ENCODE data around the gene YRDC.
"Not testable (repeated sequence)": the region's sequence is repeated elsewhere in the genome, so short reads cannot be mapped to it uniquely, and the experiment has no call there.

Gene YRDC

DNA sequence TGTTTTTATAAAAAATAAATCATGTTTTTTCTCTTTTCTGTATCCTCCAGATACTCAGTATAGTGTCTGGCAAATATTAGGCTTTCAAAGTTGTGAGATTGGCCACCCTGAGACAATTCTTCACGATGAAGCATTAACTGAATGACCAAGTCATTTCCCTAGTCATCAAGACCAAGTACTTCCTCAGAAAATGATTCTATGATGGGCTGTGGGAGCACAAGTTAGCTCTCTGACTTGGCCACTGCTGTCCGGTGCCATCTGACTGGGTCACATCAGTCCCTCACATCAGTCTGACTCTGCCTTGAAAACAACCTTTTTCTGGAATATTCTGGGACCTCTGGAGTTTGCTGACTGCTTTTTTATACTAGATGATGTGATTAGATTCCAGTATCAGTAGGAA is 13.5 kb upstream of the YRDC start:
- DNase-seq (ENCODE audit: low spot score), result no peak

DNA sequence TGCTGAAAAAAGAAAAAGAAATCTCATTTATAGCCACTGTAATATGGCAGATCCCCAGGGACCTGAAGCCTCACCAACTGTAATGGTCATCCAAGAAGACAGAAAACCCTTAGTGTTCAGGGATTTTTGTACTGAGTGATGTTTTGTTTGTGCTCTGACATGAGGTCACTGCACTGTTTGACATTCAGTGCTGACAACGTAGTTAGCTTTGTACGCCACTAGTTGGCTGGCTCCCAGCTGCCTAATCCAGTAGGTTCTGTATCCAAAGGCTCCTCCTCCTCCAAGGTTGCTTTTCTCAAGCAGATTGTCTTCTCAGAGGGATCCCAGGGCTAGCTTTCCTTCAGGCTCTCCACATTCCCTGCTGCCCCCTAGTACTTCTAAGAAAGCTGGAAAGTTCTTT is 9.5 kb upstream of the YRDC start:
- DNase-seq (ENCODE audit: low spot score), result no peak

DNA sequence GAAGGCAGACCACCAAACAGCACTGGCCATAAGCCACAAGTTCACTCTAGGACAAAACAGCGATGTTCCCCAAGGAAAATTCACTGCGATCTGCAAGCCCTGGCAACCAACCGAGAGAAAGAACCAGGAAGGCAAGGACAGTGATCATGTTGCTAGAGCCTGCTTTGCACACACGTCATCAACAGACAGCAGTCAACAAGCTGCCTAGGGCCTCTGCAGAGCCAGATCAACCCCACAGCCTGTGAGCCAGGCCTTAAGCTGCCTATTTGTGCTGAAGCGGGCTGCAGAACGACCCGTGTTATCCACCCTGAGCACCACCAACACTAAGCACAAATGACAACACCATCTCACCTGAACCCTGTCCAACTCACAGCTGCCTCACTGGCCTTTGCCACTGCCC is 6.2 kb upstream of the YRDC start:
- DNase-seq (ENCODE audit: low spot score), result no peak

DNA sequence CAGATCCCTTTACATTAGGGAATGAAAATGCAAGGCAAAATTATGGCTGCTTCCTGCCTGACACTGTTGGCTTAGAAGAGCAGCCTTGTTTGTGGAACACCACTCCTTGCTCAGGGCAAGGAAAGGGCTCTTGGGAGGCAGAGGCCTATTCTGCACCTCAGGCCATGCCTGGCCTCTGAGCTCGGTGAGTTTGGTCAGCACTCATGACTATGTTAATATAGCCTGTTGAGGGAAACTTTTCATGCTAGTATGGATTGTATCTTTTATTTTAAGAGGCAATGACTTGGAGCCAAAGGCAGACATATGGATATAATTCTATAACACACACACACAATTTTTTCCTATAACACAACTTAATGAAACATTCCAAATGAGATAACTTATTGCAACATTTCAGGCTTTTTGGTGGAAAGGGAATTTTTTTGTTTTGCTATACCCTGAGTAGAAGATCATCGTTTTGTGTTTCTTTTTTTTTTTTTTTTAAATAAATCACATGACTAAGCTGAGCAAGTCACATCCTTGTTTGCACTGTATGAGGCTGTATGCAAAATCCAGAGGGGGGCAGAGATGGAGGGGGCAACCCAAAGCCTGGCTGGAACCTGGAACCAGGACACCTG is 5.6 kb upstream of the YRDC start:
- no peak for DNase-seq (ENCODE audit: low spot score)

DNA sequence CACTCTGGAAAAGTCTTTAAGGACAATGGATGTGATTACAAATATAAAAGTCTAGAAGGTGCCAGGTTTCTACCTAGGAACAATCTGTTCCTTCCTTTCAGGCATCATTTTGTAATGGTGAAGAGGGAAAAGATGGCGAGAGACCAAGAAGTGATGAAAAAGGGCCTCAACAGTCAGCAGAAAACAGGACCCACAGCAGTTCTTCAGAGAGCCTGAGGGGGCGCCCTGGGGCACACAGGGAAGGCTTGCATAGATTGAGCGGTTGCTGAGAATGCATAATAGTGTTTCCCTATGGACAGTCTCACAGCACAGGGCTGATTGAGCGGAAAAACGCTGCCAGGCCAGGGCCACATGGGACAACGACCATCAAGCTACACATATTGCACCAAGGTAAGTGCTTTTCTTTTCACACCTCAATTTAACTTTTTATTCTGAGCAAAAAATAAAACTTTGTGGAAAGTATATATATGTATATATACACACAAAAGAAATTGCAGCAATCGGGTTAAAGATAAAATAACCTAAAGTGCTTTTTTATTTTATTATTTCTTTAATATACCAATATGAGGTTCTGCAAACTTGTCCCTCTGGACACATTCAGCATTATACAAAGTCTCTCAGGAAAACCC is 3.1 kb upstream of the YRDC start:
- peak; percentile 77 for DNase-seq (ENCODE audit: low spot score)

DNA sequence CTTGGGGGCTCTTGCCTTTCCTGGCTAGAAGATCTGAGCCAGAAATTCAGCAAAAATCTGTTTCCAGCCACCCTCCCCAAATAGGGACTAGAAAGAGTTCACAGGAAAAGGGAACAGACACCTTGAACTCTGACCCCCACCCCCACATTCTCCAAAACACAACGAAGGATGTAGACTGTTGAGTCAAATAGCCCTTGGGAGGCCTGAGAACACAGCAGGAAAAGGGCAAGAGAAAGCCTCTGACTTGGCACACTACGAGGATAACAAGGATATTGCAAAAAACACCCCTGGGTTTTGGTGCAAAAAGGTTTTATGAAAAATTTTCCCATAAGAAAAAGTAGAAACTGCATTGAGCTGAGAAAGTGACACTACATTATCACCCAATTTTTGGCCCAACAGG is 1.9 kb upstream of the YRDC start:
- DNase-seq (ENCODE audit: low spot score), result no peak

DNA sequence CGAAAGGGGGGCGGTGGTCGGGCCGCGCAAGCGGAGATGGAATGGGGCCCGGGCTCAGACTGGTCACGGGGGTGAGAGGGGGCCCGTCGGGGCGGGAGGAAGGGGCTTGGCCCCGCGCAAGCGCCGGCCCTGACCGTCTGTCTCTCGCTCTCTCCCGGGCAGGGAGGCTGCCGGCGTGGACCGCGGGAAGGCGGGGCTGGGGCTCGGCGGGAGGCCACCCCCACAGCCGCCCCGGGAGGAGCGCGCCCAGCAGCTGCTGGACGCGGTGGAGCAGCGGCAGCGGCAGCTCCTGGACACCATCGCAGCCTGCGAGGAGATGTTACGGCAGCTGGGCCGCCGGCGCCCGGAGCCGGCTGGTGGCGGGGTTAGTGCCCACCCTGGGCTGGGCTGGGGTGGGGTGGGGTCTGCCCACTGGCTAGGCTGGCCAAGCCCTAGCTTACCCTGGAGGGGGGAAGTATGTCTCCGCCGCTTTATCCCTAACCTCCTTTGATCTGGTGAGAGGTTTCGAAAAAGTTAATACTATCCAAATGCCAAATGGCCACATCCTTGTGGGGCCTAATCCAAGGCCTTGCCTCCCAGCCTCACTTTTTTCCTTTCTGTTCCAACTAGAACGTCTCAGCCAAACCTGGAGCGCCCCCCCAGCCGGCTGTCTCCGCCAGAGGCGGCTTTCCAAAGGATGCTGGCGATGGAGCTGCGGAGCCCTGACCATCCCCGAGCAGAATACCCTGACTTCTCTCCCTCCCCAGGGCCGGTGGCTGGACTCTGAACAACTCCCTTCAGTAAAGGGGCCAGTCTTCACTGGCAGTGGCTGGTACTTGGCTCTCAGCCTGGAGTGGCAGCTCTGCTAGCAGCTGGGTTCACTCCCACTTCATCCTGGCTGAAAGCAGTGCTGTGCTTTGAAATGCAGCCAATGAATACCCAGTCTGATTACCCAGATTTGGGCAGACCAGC is 636 bp upstream of the YRDC start:
- DNase-seq (ENCODE audit: low spot score), result peak; percentile 60

DNA sequence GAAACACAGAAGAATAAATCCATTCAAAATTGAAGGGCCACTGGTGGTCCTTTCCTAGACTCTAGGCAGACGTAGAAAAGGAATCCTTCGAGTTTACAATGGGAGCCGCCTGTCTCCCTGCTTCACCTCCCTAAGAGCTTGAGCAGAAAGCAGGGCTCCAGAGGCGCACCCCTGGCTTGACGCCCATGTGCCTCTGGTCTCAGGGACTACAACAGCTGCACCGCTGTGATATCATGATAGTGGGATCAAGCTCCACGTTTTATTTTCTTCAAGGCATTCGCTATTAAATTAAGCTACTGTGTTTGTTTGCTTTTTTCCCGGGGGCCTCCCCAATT is 821 bp downstream of the YRDC start:
- DNase-seq (ENCODE audit: low spot score), result no peak

DNA sequence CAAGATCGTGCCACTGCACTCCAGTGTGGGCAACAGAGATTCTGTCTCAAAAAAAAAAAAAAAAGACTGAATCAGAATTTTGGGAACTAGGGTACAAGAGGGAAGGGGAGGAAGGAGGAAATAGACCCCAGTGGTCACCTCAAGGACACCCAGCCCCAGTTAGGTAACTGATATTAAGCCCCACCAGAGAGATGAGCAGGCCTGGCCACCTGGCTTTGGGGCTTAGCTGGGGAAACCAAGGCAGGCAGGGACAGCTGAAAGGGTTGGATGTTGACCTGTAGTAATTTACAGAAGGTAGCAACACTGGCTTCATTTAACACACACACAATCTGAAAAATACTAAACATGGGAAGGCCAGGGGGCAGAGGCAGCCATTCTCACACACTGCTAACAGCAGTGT is 5.6 kb downstream of the YRDC start:
- DNase-seq (ENCODE audit: low spot score), result no peak

DNA sequence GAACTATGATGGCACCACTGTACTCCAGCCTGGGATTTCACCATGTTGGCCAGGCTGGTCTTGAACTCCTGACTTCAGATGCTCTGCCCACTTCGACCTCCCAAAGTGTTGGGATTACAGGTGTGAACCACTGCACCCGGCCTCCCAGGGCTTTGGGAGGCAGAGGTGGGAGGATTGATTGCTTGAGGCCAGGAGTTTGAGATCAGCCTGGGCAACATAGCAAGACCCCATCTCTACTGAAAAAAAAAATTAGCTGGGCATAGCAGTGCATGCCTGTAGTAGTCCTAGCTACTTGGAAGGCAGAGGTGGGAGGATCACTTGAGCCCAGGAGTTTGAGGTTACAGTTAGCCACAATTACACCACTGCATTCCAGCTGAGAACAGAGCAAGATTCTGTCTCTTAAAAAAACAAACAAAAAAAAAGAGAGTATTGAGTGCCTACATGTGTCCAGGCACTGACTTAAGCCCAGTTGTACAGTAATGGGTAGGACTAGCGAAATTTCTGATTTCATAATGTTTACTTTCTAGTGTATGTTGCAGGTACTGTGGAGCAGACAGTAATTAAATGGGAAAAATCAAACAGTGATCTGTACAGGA is 10.2 kb downstream of the YRDC start:
- no peak for DNase-seq (ENCODE audit: low spot score)

DNA sequence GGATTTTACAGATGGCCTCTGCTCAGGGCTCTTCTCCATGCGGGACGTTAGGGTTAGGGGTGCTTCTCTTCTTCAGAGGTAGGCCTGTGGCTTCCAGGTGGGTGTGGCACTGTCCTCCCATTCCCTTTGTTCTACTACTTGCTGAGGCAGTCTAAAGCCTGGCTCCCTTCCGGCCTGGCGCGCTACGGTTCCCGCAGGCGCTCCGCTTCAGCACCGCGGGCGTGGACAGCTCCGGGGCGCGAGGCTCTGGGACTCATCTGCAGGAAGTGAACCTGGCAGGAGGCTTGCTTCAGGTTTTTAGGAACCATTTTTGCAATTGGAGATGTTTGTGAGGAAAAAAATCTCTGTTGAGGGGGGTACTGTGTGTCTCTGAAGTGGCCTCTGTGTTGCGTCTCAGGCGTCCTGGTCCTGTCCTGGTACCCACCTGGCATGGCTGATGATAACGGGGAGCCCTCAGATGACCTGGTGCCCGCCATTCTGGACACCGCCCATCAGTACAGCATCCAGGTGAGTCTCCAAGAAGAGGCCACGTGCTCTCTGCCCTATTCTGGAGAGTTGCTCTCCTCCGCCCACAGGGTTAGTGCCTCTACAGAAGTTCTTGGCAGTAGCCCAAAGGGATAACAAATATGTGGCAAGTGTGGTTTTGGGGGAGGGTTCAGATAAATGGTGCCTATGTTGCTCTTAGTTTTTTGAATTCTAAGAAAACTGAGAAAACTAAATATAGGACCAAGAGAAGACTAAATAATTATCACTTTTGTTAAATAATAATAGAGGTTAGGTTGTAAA is 12.5 kb downstream of the YRDC start:
- no peak for DNase-seq (ENCODE audit: low spot score)

DNA sequence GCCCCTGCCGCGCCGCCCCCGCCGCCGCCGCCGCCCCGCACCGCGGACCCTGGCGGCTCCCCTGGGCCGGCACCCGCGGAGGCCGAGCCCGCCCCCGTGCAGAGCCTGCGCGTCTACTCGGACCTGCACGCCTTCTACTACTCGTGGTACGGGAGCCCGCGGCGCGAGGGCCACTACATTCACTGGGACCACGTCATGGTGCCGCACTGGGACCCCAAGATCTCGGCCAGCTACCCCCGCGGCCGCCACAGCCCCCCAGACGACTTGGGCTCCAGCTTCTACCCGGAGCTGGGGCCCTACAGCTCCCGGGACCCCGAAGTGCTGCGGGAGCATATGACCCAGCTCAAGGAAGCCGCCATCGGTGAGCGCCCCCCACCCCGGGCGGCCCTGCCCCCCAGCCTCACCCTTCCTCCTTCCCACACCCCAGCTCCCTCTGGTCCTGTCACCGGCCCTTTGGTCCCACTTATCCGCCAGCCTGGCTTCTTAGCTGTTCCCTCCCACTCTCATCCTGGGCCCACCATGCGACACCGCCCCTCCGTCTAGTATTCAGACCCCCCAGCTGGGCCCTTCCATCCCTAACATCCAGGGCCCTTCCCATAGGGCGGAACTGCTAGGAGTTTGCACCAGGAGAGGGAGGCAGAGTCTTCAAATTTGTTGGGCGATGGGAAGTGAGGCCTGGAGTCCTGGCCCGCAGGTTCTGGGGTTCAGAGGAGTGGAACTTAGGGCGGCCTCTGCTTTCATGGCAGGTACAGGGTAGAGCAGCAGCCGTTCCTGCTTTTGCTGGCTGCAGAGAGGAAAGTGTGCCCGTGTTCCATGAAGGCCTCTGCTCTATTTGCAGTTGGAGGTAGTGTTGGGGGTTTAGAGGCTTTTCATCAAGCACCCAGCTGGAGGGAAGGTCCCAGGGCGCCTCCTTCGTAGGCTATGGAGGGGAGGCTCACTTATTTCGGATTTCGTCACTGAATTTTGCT is 13.4 kb downstream of the YRDC start:
- no peak for DNase-seq (ENCODE audit: low spot score)

DNA sequence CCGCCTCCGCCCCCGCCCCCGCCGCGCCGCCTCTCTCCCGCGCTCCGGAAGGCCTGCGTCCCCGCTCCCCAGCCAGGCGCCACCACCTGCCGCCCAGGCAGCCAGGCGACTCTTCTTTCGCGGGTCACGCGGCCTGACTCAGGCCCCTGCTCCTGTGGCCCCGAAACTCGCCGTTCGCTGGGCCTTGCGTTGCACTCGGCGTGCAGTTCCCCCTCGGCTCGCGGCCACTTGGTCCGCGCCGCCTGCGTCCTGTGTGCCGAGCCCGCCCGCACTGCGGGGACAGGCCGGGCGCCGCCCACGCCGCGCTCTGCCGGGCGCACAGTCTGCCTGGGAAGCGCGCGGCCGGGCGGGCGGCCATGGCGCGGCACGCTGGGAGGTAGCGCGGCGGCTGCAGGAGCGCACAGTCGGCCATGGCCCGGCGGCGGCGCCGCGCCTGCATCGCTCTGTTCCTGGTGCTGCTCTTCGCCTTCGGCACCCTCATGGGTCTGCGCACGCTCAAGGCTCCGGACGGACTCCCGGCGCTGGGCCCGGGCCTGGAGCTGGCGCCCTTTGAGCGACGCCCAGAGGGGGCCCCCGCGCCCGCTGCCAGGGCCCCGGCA is 14.1 kb downstream of the YRDC start, which contains the start of gene MANEAL:
TSS of gene MANEAL (plus strand) at position 75 of the 599 bp plus-strand sequence. CDS start at position 411, 336 bp downstream.
- DNase-seq (ENCODE audit: low spot score), result peak; percentile 71

DNA sequence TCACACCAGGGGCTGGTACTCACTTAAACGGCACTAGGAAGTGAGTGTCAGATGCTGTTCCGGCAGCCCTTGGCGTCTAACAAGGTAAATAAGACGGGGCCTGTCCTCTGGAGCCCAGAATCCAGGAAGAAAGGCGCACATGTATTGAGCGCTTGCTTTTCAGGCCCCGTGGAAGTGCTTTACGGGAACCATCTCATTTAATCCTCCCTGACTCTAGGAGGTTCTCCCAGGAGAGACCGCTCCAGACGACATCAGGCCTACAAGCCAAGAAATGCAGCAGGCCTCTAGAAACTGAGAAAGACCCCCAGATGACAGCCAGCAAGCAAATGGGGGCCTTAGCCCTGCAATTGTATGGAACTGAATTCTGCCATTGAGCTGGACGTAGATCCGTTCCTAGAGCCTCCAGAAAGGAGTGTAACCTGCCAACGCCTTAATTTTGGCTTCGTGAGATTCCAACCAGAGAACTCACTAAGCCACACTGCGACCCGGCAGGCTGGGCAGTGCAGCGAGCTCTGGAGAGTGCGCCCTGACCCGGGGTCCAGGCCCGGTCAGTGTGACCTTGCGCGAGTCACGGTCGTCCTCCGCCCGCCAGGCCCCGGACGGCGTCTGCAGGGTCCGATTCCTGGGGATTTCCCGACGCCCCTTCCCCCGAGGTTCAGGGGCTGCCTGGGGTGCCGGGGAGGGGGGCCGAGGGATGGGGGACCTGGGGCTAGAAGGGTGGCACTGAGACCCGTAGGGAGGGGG is 14.9 kb downstream of the YRDC start:
- no peak for DNase-seq (ENCODE audit: low spot score)

DNA sequence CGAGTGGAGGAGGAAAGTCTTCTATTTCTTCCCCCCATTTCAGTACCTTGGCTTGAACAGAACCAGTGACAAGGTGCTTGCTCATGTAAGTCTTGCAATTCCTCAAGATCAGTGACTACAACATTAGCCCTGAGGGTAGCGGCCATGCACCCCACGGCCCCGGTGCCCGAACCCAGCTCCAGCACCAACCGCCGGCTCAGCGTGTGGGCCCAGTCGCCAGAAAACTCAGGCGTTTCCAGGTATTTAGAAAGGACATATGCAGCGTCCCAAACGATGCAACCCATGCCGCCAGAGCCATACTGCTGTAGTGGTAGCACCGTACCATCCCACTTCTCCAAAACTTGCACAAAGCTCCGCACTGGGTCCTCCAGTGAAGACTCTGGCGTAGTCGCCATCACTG is 25.5 kb downstream of the YRDC start:
- no peak for DNase-seq (ENCODE audit: low spot score)

DNA sequence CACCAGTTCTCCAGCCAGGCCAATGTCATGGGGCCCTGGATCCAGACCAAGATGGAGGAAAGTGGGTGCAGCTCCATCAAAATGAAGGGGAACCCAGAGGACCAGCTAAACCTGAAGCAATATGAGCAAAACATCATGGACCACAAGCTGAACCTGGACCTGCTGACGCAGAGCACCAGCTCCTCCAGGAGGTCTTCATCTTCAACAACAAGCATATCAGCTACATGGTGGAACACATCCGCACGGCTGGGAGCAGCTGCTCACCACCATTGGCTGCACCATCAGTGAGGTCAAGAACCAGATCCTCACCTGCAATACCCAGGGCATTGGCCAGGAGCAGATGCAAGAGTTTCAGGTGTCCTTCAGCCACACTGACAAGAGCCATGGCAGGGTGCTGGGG is 29.4 kb downstream of the YRDC start:
- no peak for DNase-seq (ENCODE audit: low spot score)

DNA sequence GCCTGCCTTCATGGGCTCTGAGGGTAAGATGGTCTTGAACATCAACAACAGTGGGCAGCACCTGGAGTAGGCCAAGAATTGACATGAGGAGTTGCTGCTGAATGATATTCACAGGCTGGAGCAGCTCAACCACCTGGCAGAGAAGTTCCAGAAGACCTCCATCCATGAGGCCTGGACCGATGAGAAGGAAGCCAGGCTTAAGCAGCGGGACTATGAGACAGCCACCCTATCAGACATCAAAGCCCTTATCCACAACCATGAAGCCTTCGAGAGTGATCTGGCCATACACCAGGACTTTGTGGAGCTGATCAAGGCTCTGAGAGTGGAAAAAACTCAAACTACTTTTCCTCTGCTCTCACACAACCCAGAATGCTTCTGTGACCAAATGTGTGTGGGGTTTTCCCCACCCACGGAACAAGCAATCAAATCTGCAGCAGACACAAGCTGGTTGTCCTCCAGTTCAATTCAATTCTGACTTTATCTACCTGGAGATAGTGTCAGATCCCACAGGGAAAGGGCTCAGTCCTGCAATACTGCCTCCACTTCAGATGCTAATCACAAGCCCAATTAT is 31.0 kb downstream of the YRDC start:
- no peak for DNase-seq (ENCODE audit: low spot score)

DNA sequence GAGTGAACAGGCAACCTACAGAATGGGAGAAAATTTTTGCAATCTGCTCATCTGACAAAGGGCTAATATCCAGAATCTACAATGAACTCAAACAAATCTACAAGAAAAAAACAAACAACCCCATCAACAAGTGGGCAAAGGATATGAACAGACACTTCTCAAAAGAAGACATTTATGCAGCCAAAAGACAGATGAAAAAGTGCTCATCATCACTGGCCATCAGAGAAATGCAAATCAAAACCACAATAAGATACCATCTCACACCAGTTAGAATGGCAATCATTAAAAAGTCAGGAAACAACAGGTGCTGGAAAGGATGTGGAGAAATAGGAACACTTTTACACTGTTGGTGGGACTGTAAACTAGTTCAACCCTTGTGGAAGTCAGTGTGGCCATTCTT is 36.6 kb downstream of the YRDC start:
- DNase-seq (ENCODE audit: low spot score), result not testable (repeated sequence)

DNA sequence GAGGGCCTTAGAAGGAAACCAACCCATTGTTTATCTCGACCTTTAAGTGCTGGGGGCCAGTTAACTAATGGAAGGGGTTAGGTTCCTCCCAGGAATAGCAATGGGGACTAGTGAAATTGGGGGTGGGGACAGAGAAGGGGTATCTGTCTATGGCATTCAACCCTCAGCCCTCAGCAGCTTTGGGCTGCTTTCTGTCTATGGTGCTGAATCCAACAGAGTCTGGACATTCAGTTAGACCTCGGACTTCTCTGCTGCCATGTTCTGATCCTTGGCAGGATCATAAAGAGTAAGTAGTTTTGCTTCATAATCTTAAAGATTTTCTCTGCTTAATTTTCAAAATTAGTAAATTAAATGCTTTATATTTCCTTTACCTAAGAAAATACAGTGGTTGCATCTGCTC is 40.5 kb downstream of the YRDC start:
- no peak for DNase-seq (ENCODE audit: low spot score)
